Stimulated activated CD8-positive, alpha-beta memory T cell treated with anti-CD3 and anti-CD28 coated beads, Interleukin-4, amount 100 ng/mL, for 48 hours (primary cell): ENCODE data around the gene CTIF.
"Not testable (repeated sequence)": the region's sequence is repeated elsewhere in the genome, so short reads cannot be mapped to it uniquely, and the experiment has no call there.

Source experiments
- DNase-seq: peaks from one replicate; pipeline ENCODE4 v3.0.0-alpha.2; 2020

Gene CTIF

DNA sequence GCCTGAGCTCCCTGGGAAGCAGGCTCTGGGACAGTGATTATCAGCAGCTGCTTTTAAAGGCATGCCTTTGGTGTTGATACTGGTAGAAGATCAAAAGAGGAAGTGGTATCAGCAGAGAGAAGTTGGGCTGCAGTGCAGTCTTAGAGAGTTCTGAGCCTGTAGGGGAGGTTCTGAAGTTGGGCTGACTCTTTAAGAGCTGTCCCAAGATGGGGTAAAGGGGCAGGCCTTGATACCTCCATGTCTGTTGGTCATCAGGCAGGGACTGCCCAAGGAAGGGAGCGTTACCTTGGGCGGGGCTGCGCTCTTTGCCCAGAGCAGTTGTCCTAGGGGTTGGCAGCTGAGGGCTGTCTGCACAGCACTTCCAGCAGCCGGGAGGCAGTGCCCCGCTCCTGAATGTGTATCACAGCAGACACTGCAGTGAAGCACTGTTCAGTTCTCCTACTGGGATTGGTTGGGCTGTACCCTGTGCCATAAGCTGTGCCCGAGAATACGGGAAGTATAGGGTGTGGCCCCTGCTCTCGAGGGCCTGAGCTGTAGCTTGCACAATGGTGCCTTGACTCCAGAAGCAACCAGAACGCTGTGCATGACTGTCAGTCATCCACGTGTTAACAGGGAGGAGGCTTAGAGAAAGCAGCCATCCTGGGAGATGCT lies 177.0 kb downstream of the CTIF start:
- no peak for DNase-seq

DNA sequence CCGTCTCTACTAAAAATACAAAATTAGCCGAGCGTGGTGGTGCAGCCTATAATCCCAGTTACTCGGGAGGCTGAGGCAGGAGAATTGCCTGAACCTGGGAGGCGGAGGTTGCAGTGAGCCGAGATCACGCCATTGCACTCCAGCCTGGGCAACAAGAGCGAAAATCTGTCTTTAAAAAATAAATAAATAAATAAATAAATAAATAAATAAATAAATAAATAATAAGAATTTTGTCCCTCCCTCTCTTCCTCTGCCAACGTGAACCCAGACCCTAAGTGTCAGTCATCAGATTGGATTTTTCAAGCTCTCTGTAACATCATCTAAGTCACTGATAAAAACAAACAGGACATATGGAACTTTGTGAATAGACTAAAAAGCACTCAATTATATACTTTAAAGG lies 178.4 kb downstream of the CTIF start:
- not testable (repeated sequence) for DNase-seq

DNA sequence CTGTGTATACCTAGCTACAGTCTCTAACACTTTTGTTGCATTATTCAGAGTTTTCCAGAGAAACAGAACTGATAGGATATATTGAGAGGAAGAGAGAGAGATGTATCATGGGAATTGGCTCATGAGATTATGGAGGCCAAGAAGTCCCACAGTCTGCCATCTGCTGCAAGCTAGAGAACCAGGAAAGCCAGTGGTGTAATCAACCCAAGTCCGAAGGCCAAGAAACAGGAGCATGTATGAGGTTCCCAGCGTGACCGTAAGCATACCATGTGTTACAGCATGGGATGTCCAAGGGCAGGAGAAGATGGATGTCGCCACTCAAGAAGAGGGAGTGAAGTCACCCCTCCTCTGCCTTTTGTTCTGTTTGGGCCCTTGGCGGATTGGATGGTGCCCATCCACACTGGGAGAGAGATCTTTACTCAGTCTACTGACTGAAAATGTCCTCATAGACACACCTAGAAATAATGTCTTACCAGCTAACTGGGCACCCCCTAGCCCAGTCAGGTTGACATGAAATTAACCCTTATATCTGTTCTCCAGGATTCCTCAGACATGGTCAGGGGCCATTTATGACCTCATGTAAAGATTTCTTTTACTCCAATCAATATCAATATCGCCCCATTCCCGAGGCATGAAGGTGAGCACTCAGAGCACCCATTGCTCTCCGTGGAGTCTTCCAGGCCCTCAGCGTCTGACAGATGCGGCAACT lies 179.6 kb downstream of the CTIF start:
- no peak for DNase-seq

DNA sequence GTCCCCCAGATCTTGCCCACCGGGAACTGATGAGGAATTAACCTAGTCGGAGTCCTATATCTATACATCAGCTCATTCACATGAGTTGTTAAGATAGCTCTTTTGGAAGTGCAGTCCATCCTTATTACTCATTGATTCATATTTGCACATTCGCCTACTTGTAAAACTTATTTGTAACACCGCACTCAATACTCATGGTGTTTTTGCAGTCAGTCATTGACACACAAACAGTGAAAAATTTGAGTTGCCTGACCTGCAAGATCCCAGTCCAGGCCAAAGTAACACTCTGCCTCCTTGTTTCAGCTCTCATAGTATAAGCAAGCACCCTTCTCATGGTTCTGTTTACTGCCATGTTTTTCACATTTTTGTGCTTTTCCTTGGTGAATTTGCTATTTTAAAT lies 180.6 kb downstream of the CTIF start:
- no peak for DNase-seq

DNA sequence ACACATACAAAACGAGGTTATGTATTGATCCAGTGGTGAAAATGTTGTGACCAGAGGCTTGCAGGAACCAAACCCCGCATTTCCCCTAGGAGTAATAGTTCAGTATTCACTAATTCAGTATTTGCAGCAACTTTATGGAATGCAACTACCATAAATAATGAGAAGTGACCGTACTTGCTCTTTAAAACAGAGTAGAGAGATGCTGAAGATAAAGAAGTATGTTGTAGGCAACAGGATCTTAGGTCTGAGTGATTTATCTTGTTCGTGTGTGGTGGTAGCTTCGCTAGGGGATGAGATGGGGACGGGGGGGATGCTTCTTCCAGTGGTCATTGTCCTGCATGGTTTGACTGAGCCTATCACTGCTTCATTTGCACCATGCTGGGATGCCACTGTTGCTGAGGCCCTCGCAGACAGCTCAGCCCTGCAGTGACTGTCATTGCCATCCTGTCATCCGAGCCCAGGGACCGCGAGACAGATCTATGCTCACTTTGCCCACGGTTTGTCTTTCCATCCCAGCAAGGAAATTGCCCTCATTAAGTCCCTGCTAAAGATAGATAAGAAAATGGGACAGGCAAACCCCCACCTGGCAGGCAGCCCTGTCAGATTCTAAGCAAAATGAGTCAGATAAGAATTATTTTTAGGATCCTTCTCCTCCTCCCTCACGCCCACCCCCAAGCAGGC lies 181.3 kb downstream of the CTIF start:
- DNase-seq = no peak

DNA sequence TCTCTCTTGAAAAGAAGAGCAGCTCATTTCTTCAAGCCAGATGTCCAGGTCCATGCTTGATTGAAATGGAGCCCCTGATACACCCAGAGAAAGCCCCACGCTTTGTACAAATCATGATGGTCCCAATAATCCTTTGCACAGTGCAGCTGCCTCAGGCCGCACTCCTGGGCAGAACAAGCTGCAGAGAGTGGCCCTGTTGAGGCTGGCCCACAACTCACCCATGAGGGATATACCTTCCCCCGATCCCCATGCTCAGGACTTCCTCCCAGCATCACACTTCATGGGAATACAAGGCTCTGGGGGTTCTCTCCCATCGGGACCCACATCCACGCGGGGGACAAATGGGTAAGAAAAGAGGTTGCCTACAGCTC lies 181.8 kb downstream of the CTIF start:
- DNase-seq = no peak

DNA sequence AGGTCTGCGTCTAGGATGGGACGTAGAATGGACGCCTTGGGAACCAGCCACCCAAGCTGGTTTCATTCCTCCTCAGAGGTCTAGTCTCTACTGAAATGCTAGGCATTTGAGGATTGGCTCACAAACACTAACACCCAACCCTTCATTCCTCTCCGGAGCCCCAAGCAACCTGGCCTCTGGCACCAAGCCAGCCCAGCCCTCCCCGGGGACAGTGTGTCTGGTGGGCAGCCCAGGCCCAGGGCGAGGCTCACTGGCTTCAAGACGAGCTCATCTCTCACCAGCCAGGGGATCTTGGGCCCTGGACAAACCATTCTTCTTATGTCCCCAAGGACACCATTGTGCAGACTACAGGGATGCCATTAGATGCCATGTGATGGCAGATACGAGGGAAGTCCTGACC lies 182.5 kb downstream of the CTIF start:
- no peak for DNase-seq

DNA sequence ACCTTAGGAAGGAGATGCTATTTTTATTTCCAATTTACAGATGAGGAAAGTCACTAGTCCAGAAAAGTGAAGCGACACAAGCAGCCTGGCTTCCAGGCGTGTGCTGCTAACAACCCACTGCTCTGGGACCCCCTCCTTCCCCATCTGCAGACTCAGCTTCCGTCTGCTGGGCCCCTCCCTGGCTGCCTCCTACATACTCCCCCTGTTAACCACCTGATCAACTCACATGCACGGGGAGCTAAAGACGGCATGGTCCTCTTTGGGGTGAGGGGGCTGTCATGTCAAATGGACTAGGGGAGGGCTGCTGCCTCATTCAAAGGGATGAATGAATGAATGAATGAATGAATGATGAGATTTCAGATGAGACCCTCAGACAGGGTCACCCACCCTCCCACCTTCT lies 184.2 kb downstream of the CTIF start:
- DNase-seq = no peak

DNA sequence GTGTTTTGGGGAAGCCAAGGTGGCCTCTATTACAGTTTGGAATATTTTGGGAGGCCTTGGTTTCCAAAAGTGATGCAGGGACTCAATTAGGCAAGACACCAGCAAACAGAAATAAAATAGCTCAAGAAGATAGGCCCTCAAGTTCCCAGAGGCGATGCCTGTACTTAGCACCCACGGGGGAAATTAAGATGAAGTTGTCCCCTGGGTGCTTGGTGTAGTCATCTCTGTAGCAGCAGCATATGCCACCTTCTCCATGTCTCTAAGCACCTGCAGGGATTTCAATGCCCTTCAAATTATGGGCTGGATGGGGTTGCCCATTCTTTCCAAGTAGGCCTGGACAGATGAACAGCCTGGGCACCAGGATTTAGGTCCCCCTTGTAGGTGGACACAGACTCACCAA lies 185.0 kb downstream of the CTIF start:
- DNase-seq = no peak

DNA sequence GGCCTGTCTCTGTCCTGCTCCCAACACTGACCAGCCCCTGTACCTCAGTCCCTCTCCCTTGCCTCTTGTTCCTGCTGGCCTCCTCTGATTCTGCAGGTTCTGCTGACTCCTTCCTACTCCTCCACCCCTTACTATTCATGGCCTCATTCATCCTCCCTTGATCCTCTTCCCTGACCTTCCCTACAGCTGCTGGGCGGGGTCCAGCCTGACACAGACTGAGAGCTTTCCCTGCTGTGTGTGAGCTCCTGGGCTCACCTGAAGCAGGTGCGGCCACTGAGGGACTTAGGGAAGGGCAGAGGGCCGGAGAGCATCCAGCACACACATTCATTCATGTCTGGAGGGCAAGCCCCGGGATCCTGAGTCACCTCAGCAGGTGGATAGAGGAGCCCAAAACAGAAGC lies 185.6 kb downstream of the CTIF start:
- DNase-seq = no peak

DNA sequence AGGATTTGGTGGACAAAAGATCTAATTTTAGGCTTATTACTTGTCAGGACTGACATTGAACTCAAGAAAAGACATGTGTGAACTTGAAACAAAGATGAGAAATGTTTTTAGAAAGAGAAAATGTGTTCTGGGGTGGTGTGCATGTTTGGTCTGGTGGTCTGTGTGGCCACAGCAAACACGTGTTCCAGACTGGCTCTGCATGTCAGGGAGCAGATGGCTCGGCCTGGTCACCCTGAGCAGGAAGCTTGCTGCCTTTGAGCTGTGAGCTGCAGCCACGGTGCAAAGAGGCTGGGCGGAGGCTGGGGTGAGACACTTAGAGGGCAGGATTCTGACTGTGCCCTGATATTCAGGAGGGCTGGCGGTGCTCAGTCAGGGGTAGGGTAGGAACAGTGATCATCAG lies 186.1 kb downstream of the CTIF start:
- DNase-seq = no peak

DNA sequence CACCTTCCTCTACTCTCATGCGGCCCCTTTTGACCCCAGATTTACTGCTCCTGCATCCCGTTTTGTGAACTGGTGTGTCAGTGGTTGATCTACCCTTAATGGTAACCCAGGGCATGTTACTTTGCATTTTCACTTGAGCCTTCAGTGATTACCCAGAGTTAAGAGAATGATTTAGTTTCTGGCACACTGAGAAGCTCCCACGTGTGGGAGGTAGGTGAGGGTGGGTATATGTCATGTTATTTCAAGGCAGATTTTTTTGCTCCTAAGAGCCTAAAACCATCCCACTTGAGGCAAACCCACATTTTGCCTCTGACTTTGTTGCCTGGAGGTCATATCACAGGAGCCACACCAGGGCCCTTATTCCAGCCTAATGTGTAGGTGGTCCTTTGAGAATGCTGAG lies 186.7 kb downstream of the CTIF start:
- DNase-seq = no peak

DNA sequence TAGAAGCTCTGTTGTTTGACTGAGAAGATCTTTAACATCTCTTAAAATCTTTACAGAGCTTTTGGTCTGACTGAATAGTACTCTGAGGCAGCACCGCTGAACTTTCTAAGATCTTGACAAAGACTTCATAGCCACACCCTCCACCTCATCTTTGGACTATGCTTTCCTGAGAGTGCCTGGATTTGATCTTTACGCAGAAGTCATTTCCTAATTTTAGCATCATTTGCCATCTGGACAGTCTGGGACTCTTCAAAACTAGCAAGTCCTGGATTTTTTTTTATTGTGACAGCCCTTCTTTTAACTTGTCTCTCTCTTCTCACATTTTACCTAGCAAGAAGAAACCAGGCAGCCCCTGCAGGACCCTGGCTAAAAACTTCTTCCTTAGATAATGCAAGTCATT lies 188.8 kb downstream of the CTIF start:
- DNase-seq = no peak

DNA sequence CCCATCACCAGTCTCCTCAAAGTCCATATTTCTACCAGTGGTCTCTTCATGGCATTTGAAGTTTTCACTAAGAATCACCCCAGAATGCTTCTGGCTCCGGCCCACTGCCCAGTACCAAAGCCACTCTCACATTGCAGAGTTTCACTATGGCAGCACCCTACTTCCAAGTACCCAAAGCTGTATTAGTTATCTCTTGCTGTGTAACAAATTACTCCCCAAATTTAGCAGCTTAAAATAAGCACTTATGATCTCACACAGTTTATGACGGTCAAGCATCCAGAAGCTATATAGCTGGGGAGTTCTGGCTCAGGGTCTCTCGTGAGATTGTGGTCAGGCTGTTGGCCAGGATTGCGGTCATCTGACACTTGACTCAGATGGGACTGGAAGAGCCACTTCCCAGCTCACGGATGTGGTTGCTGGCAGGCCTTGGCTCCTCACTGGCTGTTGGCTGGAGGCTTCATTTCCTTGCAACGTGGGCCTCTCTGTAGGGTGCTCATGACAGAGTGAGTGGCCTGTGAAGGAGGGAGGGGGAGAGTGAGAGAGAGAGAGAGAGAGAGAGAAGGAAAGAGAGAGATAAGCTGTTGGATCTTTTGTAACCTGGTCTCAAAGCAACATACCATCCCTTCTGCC lies 189.5 kb downstream of the CTIF start:
- DNase-seq = no peak

DNA sequence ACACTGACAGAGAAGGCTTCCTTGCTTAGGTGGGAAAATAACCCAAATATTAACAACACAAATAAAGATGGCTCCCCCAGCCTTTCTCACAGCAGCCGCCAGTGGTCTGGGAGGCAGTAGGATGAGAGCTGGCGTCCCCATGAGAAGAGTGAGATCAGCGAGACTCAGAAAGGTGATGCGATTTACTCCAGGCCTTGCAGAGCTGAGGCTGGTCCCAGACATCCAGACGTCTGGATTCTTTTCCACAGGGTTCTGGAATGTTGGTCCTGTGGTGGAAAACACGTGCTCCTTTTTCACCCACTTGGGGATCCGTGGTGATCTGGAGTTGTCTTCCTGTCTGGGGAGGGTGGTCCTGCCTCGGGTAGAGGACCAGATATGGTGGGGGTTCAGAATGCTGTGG lies 190.6 kb downstream of the CTIF start:
- no peak for DNase-seq

DNA sequence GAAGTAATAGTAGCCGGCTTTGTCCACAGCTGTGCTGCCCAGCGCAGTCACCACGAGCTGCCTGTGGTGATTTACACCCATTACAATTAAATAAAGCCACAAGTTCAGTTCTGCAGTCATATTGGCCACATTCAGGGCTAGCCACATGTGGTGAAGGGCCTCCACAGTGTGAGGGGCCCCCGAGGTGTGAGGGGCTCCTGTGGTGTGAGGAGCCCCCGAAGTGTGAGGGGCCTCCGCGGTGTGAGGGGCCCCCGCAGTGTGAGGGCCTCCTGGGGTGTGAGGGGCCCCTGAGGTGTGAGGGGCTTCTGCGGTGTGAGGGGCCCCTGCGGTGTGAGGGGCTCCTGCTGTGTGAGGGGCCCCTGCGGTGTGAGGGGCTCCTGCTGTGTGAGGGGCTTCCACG lies 191.2 kb downstream of the CTIF start:
- DNase-seq = no peak

DNA sequence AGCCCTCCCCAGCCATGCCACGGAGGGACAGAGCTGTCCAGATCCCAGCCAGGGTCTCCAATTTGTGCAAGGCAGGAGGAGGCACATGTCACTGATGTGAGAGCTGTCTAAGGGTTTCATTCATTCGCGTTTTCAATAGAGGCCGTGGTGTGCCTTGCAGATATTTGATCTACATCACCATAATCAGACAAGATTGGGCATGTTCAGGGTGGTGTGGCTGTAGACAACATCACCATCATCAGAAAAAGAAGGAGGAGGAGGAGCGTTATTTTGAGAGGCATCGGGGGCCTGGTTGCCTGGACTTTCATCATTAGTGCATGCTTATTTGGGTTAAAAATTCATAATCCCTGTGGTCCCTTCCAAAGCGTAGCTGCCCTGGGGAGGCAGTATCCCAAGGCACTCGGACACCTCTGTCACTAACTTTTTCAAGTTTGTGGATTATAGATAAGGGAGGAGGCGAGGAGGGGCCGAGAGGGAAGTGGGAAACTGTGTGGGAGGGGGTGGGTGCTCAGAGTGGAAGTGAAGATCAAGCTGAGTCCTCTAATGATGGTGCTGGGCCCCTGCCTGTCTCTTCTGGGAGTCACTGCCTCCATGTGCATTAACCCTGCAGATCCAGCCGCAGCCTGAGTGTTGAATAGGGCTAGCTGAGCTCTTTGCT lies 194.1 kb downstream of the CTIF start:
- DNase-seq = no peak

DNA sequence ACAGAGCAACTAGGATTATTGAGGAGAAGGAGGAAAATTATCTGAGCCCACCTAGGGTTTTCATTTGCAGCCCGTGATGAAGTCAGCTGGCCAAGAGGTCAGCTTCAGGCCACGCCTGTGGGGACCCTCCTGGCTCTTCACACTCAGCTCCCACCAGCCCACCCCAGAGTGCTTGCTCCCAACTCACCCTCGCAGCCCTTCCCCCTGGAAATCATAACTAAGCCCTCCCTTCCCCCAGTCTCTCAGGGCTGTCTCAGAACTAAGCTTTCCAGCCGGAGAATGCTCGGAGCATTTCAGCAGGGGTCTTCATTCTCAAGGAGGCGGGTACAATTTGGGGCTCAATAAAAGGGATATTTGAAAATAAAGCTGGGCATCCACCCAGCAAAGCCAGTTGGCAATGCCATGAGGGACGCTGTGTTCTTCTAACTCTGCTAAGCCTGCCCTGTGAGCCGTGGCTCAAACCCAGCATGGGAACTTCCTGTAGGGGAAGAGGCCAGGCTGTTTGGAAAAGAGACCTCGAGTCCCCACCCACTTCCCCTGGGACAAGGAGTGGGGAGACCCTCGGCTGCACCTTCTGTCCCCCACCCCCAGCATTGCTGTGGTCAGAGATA lies 194.9 kb downstream of the CTIF start:
- no peak for DNase-seq

DNA sequence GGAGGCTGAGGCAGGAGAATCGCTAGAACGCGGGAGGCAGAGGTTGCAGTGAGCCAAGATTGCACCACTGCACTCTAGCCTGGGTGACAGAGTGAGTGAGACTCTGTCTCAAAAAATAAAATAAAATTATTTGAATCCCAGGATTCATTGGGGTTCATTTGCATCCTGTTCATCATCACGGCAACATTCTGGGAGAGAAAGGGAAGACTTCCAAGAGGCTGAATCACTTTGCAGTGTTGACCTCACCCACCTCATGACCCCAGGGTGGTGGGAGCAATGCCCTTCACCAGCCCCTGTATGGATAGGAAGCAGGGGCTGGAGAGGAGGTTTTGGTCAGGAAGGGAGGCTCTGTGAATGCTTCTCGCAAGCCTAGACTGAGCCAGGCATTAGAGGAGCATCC lies 195.6 kb downstream of the CTIF start:
- DNase-seq = no peak

DNA sequence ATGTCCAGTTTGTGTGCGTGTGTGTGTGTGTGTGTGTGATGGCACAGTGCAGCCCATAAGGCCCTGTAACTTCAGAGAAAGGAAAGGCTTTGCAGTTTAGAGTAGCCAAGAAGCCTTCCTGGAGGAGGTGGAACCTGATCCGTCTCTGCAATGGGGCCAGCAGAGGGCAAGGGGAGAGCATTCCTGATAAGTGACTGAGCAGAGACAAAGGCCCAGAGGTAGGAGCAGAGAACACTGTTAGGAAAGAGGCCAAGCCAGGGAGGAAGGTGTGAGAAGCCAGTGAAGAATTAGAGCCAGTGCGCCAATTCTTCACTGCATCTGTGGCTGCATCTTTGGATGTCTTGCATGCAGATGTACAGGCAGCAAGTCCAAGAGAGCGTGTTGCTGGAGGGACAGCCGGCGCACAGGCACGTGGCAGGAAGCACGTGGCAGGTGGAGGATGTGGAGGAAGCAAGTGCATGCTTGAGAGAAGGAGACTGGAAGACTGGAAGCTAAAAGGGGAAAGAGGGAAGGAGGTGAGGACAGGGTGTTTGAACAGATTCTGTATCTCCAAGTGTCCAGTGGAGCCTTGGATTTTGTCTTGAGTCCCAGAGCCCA lies 196.3 kb downstream of the CTIF start:
- DNase-seq = no peak

DNA sequence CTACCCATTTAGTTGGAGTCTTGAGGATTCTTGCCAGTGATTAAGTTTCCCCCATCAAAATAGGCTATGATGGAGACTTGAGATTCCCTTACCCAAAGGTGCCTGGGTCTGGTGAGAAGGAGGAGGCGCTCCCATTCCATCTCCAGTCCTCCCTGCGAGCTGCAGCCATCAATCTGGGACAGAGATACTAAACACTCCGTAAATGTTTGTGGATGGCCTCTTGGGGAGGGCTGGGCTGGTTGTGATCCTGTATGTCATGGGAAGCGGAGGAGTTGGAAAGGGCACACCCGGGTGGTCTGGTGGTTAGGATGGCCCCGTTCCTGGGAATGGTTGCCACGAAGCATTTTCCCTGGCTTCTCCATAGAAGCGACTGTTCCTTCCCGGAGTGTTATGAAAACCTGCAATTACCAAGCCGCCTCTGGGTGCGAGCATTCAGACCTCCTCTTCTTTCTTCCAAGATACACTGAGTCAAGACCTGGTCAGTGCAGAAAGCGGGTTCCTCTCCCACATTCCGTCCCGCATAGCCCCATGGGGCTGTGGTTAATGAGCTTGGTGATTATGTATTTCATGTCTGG lies 196.9 kb downstream of the CTIF start:
- no peak for DNase-seq
